SK-N-SH treated with all-trans-retinoic acid at 6 μM for 48 hours (cell line): ENCODE data around the gene PHKA2.

Source experiments
- ATAC-seq: fragments of 200-7000 bp; cut with Tn5 transposase; 3 replicates; pipeline ENCODE4 v1.9.1; 2020; ENCODE audit warnings: mild to moderate bottlenecking, moderate library complexity
- BACH2 ChIP-seq: fragments of 250-450 bp; sonication (Bioruptor Pico); IDR thresholded peaks from 2 replicates; pipeline ENCODE4 v1.9.0; 2021; ENCODE audit warnings: mild to moderate bottlenecking, borderline replicate concordance
- CREB5 ChIP-seq: fragments of 250-450 bp; sonication (Bioruptor Pico); IDR thresholded peaks from 2 replicates; pipeline ENCODE4 v1.5.1; 2020; ENCODE audit warnings: low read depth, mild to moderate bottlenecking, moderate library complexity
- CSRNP3 ChIP-seq: fragments of 250-450 bp; sonication (Bioruptor Pico); IDR thresholded peaks from 2 replicates; pipeline ENCODE4 v1.5.1; 2021; ENCODE audit warnings: mild to moderate bottlenecking, moderate library complexity
- ESRRG ChIP-seq: fragments of 250-450 bp; sonication (Bioruptor Pico); IDR thresholded peaks from 2 replicates; pipeline ENCODE4 v1.6.1; 2021; ENCODE audit warnings: mild to moderate bottlenecking
- ISL1 ChIP-seq: fragments of 250-450 bp; sonication (Bioruptor Pico); IDR thresholded peaks from 2 replicates; pipeline ENCODE4 v2.1.2; 2022; ENCODE audit warnings: mild to moderate bottlenecking, moderate library complexity
- OSR1 ChIP-seq: fragments of 250-450 bp; sonication (Bioruptor Pico); IDR thresholded peaks from 2 replicates; pipeline ENCODE4 v1.8.0; 2022; ENCODE audit warnings: moderate library complexity, mild to moderate bottlenecking, inconsistent platforms
- PPARA ChIP-seq: fragments of 250-450 bp; sonication (Bioruptor Pico); IDR thresholded peaks from 2 replicates; pipeline ENCODE4 v1.5.0; 2020; ENCODE audit warnings: mild to moderate bottlenecking, borderline replicate concordance
- RARB ChIP-seq: fragments of 250-450 bp; sonication (Bioruptor Pico); IDR thresholded peaks from 2 replicates; pipeline ENCODE4 v1.8.0; 2021; ENCODE audit warnings: mild to moderate bottlenecking, moderate library complexity
- SNAI2 ChIP-seq: fragments of 250-450 bp; sonication (Bioruptor Pico); IDR thresholded peaks from 2 replicates; pipeline ENCODE4 v1.5.0; 2020; ENCODE audit warnings: mild to moderate bottlenecking, moderate library complexity
- TCF4 ChIP-seq: fragments of 250-450 bp; sonication (Bioruptor Pico); IDR thresholded peaks from 2 replicates; pipeline ENCODE4 v1.8.0; 2021; ENCODE audit warnings: mild to moderate bottlenecking, moderate library complexity, borderline replicate concordance
- TOX ChIP-seq: fragments of 250-450 bp; sonication (Bioruptor Pico); IDR thresholded peaks from 2 replicates; pipeline ENCODE4 v1.8.0; 2021; ENCODE audit warnings: mild to moderate bottlenecking, moderate library complexity, borderline replicate concordance
- TSHZ2 ChIP-seq: fragments of 250-450 bp; sonication (Bioruptor Pico); IDR thresholded peaks from 2 replicates; pipeline ENCODE4 v1.5.0; 2020; ENCODE audit warnings: mild to moderate bottlenecking, moderate library complexity
- ZFP3 ChIP-seq: fragments of 250-450 bp; sonication (Bioruptor Pico); IDR thresholded peaks from 2 replicates; pipeline ENCODE4 v1.5.0; 2020; ENCODE audit warnings: mild to moderate bottlenecking, moderate library complexity
- ZNF70 ChIP-seq: fragments of 450-650 bp; formaldehyde crosslinking; IDR thresholded peaks from 2 replicates; pipeline ENCODE4 v1.5.0; 2020; ENCODE audit warnings: mild to moderate bottlenecking, moderate library complexity
- ZNF8 ChIP-seq: fragments of 450-650 bp; formaldehyde crosslinking; IDR thresholded peaks from 2 replicates; pipeline ENCODE4 v1.5.0; 2020; ENCODE audit warnings: mild to moderate bottlenecking, moderate library complexity
- TF ChIP-seq, protein P1 (sequence below): fragments of 250-450 bp; sonication (Bioruptor Pico); IDR thresholded peaks from 2 replicates; pipeline ENCODE4 v1.8.0; 2021; ENCODE audit warnings: low read depth, mild to moderate bottlenecking, moderate library complexity, borderline replicate concordance
- TF ChIP-seq, protein P2 (sequence below): fragments of 250-450 bp; sonication (Bioruptor Pico); IDR thresholded peaks from 2 replicates; pipeline ENCODE4 v1.8.0; 2020; ENCODE audit warnings: mild to moderate bottlenecking, moderate library complexity, borderline replicate concordance

Gene PHKA2

GRCh38 chrX:18956303-18957032, 27.4 kb downstream of the PHKA2 start:
- no peak for ATAC-seq
- TF ChIP-seq TOX: no peak
- TF ChIP-seq BACH2 (CRISPR knock-in tag): no peak
- no peak for TF ChIP-seq ZNF70 (CRISPR knock-in tag)
- no peak for TF ChIP-seq ZFP3 (CRISPR knock-in tag)
- TF ChIP-seq SNAI2 (CRISPR knock-in tag): no peak
- TF ChIP-seq PPARA: no peak
- TF ChIP-seq, protein P1, sequence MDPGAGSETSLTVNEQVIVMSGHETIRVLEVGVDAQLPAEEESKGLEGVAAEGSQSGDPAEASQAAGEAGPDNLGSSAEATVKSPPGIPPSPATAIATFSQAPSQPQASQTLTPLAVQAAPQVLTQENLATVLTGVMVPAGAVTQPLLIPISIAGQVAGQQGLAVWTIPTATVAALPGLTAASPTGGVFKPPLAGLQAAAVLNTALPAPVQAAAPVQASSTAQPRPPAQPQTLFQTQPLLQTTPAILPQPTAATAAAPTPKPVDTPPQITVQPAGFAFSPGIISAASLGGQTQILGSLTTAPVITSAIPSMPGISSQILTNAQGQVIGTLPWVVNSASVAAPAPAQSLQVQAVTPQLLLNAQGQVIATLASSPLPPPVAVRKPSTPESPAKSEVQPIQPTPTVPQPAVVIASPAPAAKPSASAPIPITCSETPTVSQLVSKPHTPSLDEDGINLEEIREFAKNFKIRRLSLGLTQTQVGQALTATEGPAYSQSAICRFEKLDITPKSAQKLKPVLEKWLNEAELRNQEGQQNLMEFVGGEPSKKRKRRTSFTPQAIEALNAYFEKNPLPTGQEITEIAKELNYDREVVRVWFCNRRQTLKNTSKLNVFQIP (CRISPR knock-in tag): no peak
- no peak for TF ChIP-seq ISL1
- TF ChIP-seq CREB5 (CRISPR knock-in tag): no peak
- TF ChIP-seq ZNF8 (CRISPR knock-in tag): no peak
- no peak for TF ChIP-seq CSRNP3
- TF ChIP-seq TCF4: no peak
- no peak for TF ChIP-seq ESRRG (CRISPR knock-in tag)
- no peak for TF ChIP-seq TSHZ2 (CRISPR knock-in tag)
- no peak for TF ChIP-seq RARB
- no peak for TF ChIP-seq OSR1 (CRISPR knock-in tag)

DNA sequence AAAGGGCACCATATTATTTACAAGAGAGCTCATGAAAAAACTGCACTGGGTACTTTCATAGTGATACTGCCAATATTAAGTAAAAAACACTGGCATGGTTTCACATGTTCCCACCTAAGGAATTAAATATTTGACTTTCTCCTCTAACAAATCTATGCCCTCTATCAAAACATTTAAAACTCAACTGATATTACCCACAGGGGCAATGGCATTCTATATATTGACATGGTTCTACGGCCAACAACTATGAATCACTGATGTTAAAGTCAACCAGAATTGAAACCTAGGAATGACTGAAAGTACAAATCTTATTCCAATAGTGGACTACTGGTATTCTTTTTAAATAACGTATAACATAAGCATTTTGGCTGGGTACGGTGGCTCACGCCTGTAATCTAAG, 28.2 kb downstream of the PHKA2 start:
- TF ChIP-seq ZFP3 (CRISPR knock-in tag): no peak
- TF ChIP-seq, protein P1 (CRISPR knock-in tag): no peak
- TF ChIP-seq, all 23 proteins: peak for 0
- no peak for ATAC-seq

- ATAC-seq: no peak
- no peak for TF ChIP-seq RARB
- no peak for TF ChIP-seq OSR1 (CRISPR knock-in tag)
- TF ChIP-seq, protein P2, sequence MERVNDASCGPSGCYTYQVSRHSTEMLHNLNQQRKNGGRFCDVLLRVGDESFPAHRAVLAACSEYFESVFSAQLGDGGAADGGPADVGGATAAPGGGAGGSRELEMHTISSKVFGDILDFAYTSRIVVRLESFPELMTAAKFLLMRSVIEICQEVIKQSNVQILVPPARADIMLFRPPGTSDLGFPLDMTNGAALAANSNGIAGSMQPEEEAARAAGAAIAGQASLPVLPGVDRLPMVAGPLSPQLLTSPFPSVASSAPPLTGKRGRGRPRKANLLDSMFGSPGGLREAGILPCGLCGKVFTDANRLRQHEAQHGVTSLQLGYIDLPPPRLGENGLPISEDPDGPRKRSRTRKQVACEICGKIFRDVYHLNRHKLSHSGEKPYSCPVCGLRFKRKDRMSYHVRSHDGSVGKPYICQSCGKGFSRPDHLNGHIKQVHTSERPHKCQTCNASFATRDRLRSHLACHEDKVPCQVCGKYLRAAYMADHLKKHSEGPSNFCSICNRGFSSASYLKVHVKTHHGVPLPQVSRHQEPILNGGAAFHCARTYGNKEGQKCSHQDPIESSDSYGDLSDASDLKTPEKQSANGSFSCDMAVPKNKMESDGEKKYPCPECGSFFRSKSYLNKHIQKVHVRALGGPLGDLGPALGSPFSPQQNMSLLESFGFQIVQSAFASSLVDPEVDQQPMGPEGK (CRISPR knock-in tag): no peak
- no peak for TF ChIP-seq CREB5 (CRISPR knock-in tag)
- TF ChIP-seq, protein P1 (CRISPR knock-in tag): no peak
- no peak for TF ChIP-seq TCF4
Measured at GRCh38 chrX:18951032-18951431, 32.9 kb downstream of the PHKA2 start.
